GM19035 (cell line): ENCODE data around the gene AKR1E2.
"Not testable (repeated sequence)": the region's sequence is repeated elsewhere in the genome, so short reads cannot be mapped to it uniquely, and the experiment has no call there.

Experiments used
- ATAC-seq: cut with Tn5 transposase; IDR thresholded peaks from one replicate; pipeline ENCODE4 v1.9.1; 2021; ENCODE audit not compliant: unreplicated experiment

The AKR1E2 gene

GRCh38 chr10:4813023-4813422, 13.0 kb upstream of the AKR1E2 start:
- ATAC-seq: no peak

- no peak for ATAC-seq
These were observed 12.5 kb upstream of the AKR1E2 start for GRCh38 chr10:4813496-4813895.

GRCh38 chr10:4815646-4816180, 10.3 kb upstream of the AKR1E2 start:
- not testable (repeated sequence) for ATAC-seq

- no peak for ATAC-seq
These were observed 9.0 kb upstream of the AKR1E2 start for GRCh38 chr10:4816966-4817365.

GRCh38 chr10:4819067-4819466, 6.9 kb upstream of the AKR1E2 start:
- no peak for ATAC-seq

- ATAC-seq: no peak
These were observed 6.3 kb upstream of the AKR1E2 start for GRCh38 chr10:4819707-4820106.

GRCh38 chr10:4820804-4821401, 5.1 kb upstream of the AKR1E2 start:
- ATAC-seq: no peak

GRCh38 chr10:4822208-4822607, 3.8 kb upstream of the AKR1E2 start:
- no peak for ATAC-seq

GRCh38 chr10:4824791-4825310, 1.2 kb upstream of the AKR1E2 start:
- no peak for ATAC-seq

GRCh38 chr10:4825456-4825867, 545 bp upstream of the AKR1E2 start:
- ATAC-seq: no peak

GRCh38 chr10:4826792-4827324, 851 bp downstream of the AKR1E2 start:
- ATAC-seq: no peak

- no peak for ATAC-seq
These were observed 2.0 kb downstream of the AKR1E2 start for GRCh38 chr10:4828005-4828404.

- no peak for ATAC-seq
These were observed 4.5 kb downstream of the AKR1E2 start for GRCh38 chr10:4830551-4830950.

- ATAC-seq: no peak
These were observed 5.1 kb downstream of the AKR1E2 start for GRCh38 chr10:4831091-4831490.

GRCh38 chr10:4833286-4833685, 7.3 kb downstream of the AKR1E2 start:
- ATAC-seq: no peak

- no peak for ATAC-seq
These were observed 8.9 kb downstream of the AKR1E2 start for GRCh38 chr10:4834898-4835405.

- ATAC-seq: no peak
These were observed 9.5 kb downstream of the AKR1E2 start for GRCh38 chr10:4835494-4835918.

- ATAC-seq: no peak
These were observed 10.5 kb downstream of the AKR1E2 start for GRCh38 chr10:4836416-4836969.

GRCh38 chr10:4837551-4837950, 11.5 kb downstream of the AKR1E2 start:
- ATAC-seq: no peak

- ATAC-seq: no peak
These were observed 12.7 kb downstream of the AKR1E2 start for GRCh38 chr10:4838743-4839142.

GRCh38 chr10:4839353-4839752, 13.3 kb downstream of the AKR1E2 start:
- ATAC-seq: no peak

- no peak for ATAC-seq
These were observed 14.1 kb downstream of the AKR1E2 start for GRCh38 chr10:4840151-4840550.
